HG03159 (cell line): ENCODE data around the gene CDKN3.
"Not testable (repeated sequence)": the region's sequence is repeated elsewhere in the genome, so short reads cannot be mapped to it uniquely, and the experiment has no call there.

Experiments
- ATAC-seq: cut with Tn5 transposase; IDR thresholded peaks from one replicate; pipeline ENCODE4 v1.9.1; 2021; ENCODE audit warnings: mild to moderate bottlenecking, moderate library complexity; ENCODE audit not compliant: unreplicated experiment

The CDKN3 gene

GRCh38 chr14:54453990-54454389 is 57.2 kb downstream of the CDKN3 start:
- not testable (repeated sequence) for ATAC-seq

- ATAC-seq = no peak
Observed at GRCh38 chr14:54455363-54455762, 58.6 kb downstream of the CDKN3 start.

GRCh38 chr14:54456820-54457608 is 60.2 kb downstream of the CDKN3 start:
- not testable (repeated sequence) for ATAC-seq

GRCh38 chr14:54457609-54457996 is 60.8 kb downstream of the CDKN3 start:
- ATAC-seq = no peak

GRCh38 chr14:54458536-54458935 is 61.7 kb downstream of the CDKN3 start:
- not testable (repeated sequence) for ATAC-seq

- ATAC-seq = no peak
Observed at GRCh38 chr14:54459106-54459505, 62.3 kb downstream of the CDKN3 start.

- no peak for ATAC-seq
Observed at GRCh38 chr14:54462048-54462447, 65.2 kb downstream of the CDKN3 start.

- ATAC-seq = no peak
Observed at GRCh38 chr14:54465654-54466053, 68.8 kb downstream of the CDKN3 start.

GRCh38 chr14:54467280-54467679 is 70.5 kb downstream of the CDKN3 start:
- no peak for ATAC-seq
